HepG2 (cell line): ENCODE measurements around the gene NEU4. TPM values are rescaled to one million over a fixed set of nuclear protein-coding genes. Genes with fewer than 3 reads are reported as not detected.

Experiments
- ARID3A ChIP-seq: IDR thresholded peaks from 2 replicates; pipeline ENCODE4 v1.6.1; 2012; ENCODE audit warnings: low read depth, low read length, improper control_type of control experiment
- DMTF1 ChIP-seq: sonication (generic); formaldehyde crosslinking; IDR thresholded peaks from 2 replicates; pipeline ENCODE4 v1.4.0; 2020; ENCODE audit warnings: mild to moderate bottlenecking, missing genetic modification reagents
- MIER3 ChIP-seq: IDR thresholded peaks from 2 replicates; pipeline ENCODE4 v1.6.1; 2016; ENCODE audit warnings: missing compliant biosample characterization, borderline replicate concordance
- MIXL1 ChIP-seq: IDR thresholded peaks from 2 replicates; pipeline ENCODE4 v1.6.1; 2016
- NFATC3 ChIP-seq: sonication (generic); formaldehyde crosslinking; IDR thresholded peaks from 2 replicates; pipeline ENCODE4 v1.5.1; 2020; ENCODE audit warnings: mild to moderate bottlenecking, missing genetic modification reagents
- NFE2 ChIP-seq: sonication (generic); formaldehyde crosslinking; IDR thresholded peaks from 2 replicates; pipeline ENCODE4 v1.4.0; 2020; ENCODE audit warnings: missing genetic modification reagents
- NFE2L2 ChIP-seq: fragments of 150-350 bp; IDR thresholded peaks from 2 replicates; pipeline ENCODE4 v1.6.1; 2014; ENCODE audit warnings: low read length
- PBX2 ChIP-seq: IDR thresholded peaks from 2 replicates; pipeline ENCODE4 v1.6.1; 2016; ENCODE audit warnings: control low read depth
- POGZ ChIP-seq: sonication (generic); formaldehyde crosslinking; IDR thresholded peaks from 2 replicates; pipeline ENCODE4 v1.4.0; 2020; ENCODE audit warnings: mild to moderate bottlenecking, missing genetic modification reagents
- PPARG ChIP-seq: conservative IDR thresholded peaks from 2 replicates; pipeline ENCODE4 v1.6.1; 2016; ENCODE audit warnings: missing biosample characterization, missing genetic modification reagents
- RARG ChIP-seq: sonication (generic); formaldehyde crosslinking; IDR thresholded peaks from 2 replicates; pipeline ENCODE4 v1.4.0; 2020; ENCODE audit warnings: low read depth, mild to moderate bottlenecking, missing genetic modification reagents
- SUZ12 ChIP-seq: fragments of 150-350 bp; IDR thresholded peaks from 2 replicates; pipeline ENCODE4 v1.6.1; 2014; ENCODE audit warnings: low read depth, low read length
- ZFYVE20 ChIP-seq: sonication (generic); formaldehyde crosslinking; IDR thresholded peaks from 2 replicates; pipeline ENCODE4 v1.8.0; 2023; ENCODE audit warnings: low read depth, mild to moderate bottlenecking, moderate library complexity, missing genetic modification reagents, borderline replicate concordance
- ZNF142 ChIP-seq: sonication (generic); formaldehyde crosslinking; IDR thresholded peaks from 2 replicates; pipeline ENCODE4 v1.4.0; 2020; ENCODE audit warnings: missing genetic modification reagents
- ZNF160 ChIP-seq: sonication (generic); formaldehyde crosslinking; IDR thresholded peaks from 2 replicates; pipeline ENCODE4 v1.8.0; 2022; ENCODE audit warnings: mild to moderate bottlenecking, inconsistent platforms, missing genetic modification reagents
- ZNF274 ChIP-seq: sonication (generic); formaldehyde crosslinking; IDR thresholded peaks from 2 replicates; pipeline ENCODE4 v1.5.1; 2020; ENCODE audit warnings: mild to moderate bottlenecking, missing genetic modification reagents
- ZNF337 ChIP-seq: sonication (generic); formaldehyde crosslinking; IDR thresholded peaks from 2 replicates; pipeline ENCODE4 v1.5.1; 2020; ENCODE audit warnings: missing genetic modification reagents, low read depth, mild to moderate bottlenecking, borderline replicate concordance
- ZNF343 ChIP-seq: sonication (generic); formaldehyde crosslinking; IDR thresholded peaks from 2 replicates; pipeline ENCODE4 v1.4.0; 2020; ENCODE audit warnings: mild to moderate bottlenecking, missing genetic modification reagents
- ZNF792 ChIP-seq: IDR thresholded peaks from 2 replicates; pipeline ENCODE4 v1.6.1; 2016
- polyA plus RNA-seq, 8 experiments: library from polyadenylated mRNA; depleted of rRNA in 3 of 8; stranded (reverse) in 7 of 8; unstranded in 1 of 8; fragments of >200 nt; fragmentation: Illumina TruSeq in 4 of 8; extraction: Trizol in 4 of 8; gene quantifications; 2 replicates each; pipeline versions ENCODE4 v1.2.1 to v1.2.3, GENCODE V29; 2011 to 2016; ENCODE audit warnings: low read depth in 4 of 8, missing spikeins in 1 of 8, mixed read lengths in 1 of 8; ENCODE audit not compliant: insufficient read depth in 1 of 8
- total RNA-seq, 5 experiments: library from RNA; depleted of rRNA; stranded (reverse); fragments of >200 nt; fragmentation: Illumina TruSeq; extraction: Trizol; gene quantifications; 2 replicates each; pipeline ENCODE4 v1.2.3, GENCODE V29; 2016; ENCODE audit warnings: low read depth in 1 of 5

Gene NEU4
- total and polyA plus RNA-seq, 2 of the 13 experiments (the other 11 are each of a cell fraction or from before 2014, with no cell fraction given), result 53.5 to 107 TPM

GRCh38 chr2:241773511-241774418, 35.2 kb upstream of the NEU4 start (continued):
- TF ChIP-seq ZNF142 (no peak), DMTF1 (CRISPR knock-in tag) (no peak), POGZ (CRISPR knock-in tag) (peak; percentile 44; the same call in 1 of the 2 replicates), NFE2 (no peak), SUZ12 (no peak), NFE2L2 (no peak), PBX2 (CRISPR knock-in tag) (no peak), PPARG (no peak), MIER3 (peak; percentile 37; the same call in 1 of the 2 replicates), MIXL1 (no peak), ZNF343 (CRISPR knock-in tag) (0 out of 2 replicates have a peak, but pooled peaks have one; percentile 2), RARG (CRISPR knock-in tag) (no peak), ZFYVE20 (CRISPR knock-in tag) (no peak), ZNF792 (peak; percentile 25; the same call in 1 of the 2 replicates), ZNF337 (CRISPR knock-in tag) (no peak), NFATC3 (CRISPR knock-in tag) (peak; percentile 42; the same call in 1 of the 2 replicates), ARID3A (no peak), ZNF274 (CRISPR knock-in tag) (0 out of 2 replicates have a peak, but pooled peaks have one; percentile 33), ZNF160 (CRISPR knock-in tag) (no peak)
